ENCODE results near the gene KCNJ12.

DNA sequence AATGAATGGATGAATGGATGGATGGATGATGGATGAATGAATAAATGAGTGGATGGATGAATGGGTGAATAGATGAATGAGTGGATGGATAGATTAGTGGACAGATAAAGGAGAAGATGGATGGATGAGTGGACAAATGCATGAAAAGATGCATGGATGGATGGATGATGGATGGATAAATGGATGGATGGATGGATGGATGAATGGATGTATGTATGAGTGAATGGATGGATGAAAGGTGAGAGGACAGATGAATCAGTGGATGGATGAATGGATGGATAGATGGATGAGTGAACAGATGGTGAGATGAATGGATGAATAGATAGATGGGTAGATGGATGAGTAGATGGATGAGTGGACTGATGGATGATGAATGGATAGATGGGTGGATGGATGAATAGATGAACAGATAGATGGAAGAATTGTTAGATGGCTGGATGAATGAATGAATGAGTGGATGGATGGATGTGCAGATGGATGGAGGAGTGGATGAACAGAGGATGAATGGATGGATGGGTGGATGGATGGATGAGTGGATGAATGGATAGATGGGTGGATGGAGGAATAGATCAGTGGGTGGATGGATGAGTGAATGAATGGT, 13.7 kb upstream of the KCNJ12 start:
- TF ChIP-seq POLR2A (IDR thresholded peaks at IDR 0.05; ENCODE audit: low read length) (no peak), CHD4 (IDR thresholded peaks at IDR 0.05; ENCODE audit: borderline replicate concordance) (no peak), SMC3 (IDR thresholded peaks at IDR 0.05) (no peak)
- TF ChIP-seq, protein P1, sequence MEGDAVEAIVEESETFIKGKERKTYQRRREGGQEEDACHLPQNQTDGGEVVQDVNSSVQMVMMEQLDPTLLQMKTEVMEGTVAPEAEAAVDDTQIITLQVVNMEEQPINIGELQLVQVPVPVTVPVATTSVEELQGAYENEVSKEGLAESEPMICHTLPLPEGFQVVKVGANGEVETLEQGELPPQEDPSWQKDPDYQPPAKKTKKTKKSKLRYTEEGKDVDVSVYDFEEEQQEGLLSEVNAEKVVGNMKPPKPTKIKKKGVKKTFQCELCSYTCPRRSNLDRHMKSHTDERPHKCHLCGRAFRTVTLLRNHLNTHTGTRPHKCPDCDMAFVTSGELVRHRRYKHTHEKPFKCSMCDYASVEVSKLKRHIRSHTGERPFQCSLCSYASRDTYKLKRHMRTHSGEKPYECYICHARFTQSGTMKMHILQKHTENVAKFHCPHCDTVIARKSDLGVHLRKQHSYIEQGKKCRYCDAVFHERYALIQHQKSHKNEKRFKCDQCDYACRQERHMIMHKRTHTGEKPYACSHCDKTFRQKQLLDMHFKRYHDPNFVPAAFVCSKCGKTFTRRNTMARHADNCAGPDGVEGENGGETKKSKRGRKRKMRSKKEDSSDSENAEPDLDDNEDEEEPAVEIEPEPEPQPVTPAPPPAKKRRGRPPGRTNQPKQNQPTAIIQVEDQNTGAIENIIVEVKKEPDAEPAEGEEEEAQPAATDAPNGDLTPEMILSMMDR (IDR thresholded peaks at IDR 0.05), result no peak

Measured in A549 (cell line).